Measurements from ENCODE around the gene PRKCG.

GRCh38 chr19:53908106-53908934 is 26.3 kb downstream of the PRKCG start:
- TF ChIP-seq CTCF (IDR thresholded peaks at IDR 0.05; ENCODE audit: poor library complexity) (no peak), EZH2 (IDR thresholded peaks at IDR 0.05; ENCODE audit: borderline replicate concordance) (no peak)

All from hepatocyte (in vitro differentiated cells).